ENCODE results near the gene DYTN.

DNA sequence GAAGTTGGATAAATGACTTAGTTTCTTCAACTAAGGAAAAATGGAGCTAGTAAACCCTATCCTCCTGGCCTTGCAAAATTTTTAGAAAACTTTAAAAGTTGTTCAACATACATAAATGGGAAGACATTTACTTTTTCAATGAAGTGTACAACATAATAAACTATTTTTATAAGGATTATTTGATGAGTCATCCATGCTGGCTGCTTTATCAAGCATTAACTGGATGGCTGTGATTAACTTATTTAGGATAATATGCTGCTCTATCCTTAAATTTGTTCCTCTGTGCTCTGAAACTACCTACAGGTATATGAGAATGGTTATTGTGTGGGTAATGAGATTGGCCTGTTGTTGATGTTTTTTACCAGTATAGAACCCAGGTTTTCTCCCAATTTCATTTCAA, 21.3 kb downstream of the DYTN start:
- TF ChIP-seq, protein P1, sequence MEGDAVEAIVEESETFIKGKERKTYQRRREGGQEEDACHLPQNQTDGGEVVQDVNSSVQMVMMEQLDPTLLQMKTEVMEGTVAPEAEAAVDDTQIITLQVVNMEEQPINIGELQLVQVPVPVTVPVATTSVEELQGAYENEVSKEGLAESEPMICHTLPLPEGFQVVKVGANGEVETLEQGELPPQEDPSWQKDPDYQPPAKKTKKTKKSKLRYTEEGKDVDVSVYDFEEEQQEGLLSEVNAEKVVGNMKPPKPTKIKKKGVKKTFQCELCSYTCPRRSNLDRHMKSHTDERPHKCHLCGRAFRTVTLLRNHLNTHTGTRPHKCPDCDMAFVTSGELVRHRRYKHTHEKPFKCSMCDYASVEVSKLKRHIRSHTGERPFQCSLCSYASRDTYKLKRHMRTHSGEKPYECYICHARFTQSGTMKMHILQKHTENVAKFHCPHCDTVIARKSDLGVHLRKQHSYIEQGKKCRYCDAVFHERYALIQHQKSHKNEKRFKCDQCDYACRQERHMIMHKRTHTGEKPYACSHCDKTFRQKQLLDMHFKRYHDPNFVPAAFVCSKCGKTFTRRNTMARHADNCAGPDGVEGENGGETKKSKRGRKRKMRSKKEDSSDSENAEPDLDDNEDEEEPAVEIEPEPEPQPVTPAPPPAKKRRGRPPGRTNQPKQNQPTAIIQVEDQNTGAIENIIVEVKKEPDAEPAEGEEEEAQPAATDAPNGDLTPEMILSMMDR (conservative IDR thresholded peaks at IDR 0.05; ENCODE audit: low read length) = no peak
- TF ChIP-seq EZH2phosphoT487 (IDR thresholded peaks at IDR 0.05; ENCODE audit: borderline replicate concordance) = no peak

Data from Loucy (cell line).